ENCODE results near the gene DDX50. TPM values are rescaled to one million over a fixed set of nuclear protein-coding genes. Genes with fewer than 3 reads are reported as not detected.
A peak's percentile ranks its signal among the peaks of the same experiment; 100 is the strongest.
"Not testable (repeated sequence)": the region's sequence is repeated elsewhere in the genome, so short reads cannot be mapped to it uniquely, and the experiment has no call there.

DDX50 gene
- total RNA-seq, 1 donor from 2014 or later: 54.4 TPM

- no peak for DNase-seq
These were observed 23.5 kb downstream of the DDX50 start for GRCh38 chr10:68924593-68924992.

DNA sequence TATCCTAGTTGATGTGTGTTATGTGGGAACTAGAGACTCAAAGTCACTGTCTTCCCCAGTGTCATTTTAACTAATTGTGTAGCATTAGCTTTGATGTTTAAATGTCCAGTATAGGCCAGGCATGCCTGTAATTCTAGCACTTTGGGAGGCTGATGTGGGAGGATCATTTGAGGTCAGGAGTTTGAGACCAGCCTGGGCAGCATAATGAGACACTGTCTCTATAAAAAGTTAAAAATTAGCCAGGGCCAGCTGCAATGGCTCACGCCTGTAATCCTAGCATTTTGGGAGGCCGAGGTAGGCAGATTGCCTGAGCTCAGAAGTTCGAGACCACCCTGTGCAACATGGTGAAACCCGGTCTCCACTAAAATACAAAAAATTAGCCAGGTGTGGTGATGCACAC is 24.4 kb downstream of the DDX50 start:
- no peak for DNase-seq

DNA sequence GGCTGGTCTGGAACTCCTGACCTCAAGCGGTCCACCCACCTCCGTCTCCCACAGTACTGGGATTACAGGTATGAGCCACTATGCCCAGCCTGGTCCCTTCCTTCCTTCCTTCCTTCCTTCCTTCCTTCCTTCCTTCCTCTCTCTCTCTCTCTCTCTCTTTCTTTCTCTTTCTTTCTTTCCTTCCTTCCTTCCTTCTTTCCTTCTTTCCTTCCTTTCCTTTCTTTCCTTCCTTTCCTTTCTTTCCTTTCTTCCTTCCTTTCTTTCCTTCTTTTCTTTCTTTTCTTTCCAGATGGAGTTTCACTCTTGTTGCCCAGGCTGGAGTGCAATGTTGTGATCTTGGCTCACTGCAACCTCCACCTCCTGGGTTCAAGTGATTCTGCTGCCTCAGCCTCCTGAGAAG is 28.0 kb downstream of the DDX50 start:
- DNase-seq: not testable (repeated sequence)

DNA sequence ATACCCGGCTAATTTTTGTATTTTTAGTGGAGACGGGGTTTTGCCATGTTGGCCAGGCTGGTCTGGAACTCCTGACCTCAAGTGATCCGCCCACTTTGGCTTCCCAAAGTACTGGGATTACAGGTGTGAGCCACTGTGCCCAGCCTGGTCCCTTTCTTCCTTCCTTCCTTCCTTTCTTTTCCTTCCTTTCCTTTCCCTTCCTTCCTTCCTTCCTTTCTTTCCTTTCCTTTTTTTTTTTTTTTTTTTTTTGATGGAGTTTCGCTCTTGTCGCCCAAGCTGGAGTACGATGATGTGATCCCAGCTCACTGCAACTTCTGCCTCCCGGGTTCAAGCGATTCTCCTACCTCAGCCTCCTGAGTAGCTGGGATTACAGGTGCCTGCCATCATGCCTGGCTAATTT is 28.8 kb downstream of the DDX50 start:
- not testable (repeated sequence) for DNase-seq

- not testable (repeated sequence) for DNase-seq
These were observed 31.7 kb downstream of the DDX50 start for GRCh38 chr10:68932860-68933259.

GRCh38 chr10:68934994-68935393 is 33.9 kb downstream of the DDX50 start:
- DNase-seq: no peak

GRCh38 chr10:68938117-68938516 is 37.0 kb downstream of the DDX50 start:
- DNase-seq: no peak

- no peak for DNase-seq
These were observed 37.8 kb downstream of the DDX50 start for GRCh38 chr10:68938884-68939283.

DNA sequence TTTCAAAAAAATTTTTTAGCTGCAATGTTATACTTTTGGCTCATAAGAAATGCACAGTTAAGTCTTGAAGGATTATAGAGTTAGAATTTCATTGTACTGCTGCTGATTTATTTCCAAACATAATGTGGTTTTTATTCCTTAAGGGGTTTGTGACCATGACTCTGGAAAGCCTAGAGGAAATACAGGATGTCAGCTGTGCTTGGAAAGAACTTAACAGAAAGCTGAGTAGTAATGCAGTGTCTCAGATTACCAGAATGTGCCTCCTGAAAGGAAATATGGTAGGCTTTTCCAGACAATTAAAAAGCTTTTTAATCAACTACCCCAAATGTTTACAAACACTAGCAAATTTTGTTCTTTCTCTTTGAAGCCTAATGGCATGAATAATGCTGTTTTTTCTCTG is 39.8 kb downstream of the DDX50 start:
- not testable (repeated sequence) for DNase-seq

- DNase-seq: no peak
These were observed 49.5 kb downstream of the DDX50 start for GRCh38 chr10:68950598-68950997.

DNA sequence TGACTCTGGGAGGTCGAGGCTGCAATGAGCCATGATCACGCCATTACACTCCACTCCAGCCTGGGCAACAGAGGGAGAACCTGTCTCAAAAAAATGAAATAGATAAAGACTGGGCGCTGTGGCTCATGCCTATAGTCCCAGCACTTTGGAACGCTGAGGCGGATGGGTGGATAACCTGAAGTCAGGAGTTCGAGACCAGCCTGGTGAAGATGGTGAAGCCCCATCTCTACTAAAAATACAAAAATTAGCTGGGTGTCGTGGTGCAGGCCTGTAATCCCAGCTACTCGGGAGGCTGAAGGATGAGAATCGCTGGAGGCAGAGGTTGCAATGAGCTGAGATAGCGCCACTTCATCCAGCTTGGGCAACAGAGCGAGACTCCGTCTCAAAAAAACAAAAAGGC is 53.8 kb downstream of the DDX50 start:
- DNase-seq: no peak

DNA sequence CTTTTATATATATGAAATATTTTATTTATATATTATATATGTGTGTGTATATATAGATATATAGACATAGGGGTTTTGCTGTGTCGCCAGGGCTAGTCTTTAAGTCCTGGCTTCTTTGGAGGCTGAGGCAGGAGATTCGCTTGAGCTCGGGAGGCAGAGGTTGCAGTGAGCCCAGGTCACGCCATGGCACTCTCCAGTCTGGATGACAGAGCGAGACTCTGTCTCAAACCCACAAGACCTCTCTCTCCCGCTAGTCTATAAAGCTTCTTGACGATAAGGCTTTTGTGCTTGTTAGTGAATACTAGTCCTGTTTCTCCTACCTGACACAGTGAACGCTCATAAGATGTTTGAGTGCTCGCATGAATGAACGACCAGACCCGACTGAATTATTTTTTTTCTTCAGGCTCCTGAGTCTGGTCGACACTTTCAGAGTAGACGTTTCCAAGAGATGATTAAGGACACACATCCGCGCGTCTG is 54.3 kb downstream of the DDX50 start:
- no peak for DNase-seq

DNA sequence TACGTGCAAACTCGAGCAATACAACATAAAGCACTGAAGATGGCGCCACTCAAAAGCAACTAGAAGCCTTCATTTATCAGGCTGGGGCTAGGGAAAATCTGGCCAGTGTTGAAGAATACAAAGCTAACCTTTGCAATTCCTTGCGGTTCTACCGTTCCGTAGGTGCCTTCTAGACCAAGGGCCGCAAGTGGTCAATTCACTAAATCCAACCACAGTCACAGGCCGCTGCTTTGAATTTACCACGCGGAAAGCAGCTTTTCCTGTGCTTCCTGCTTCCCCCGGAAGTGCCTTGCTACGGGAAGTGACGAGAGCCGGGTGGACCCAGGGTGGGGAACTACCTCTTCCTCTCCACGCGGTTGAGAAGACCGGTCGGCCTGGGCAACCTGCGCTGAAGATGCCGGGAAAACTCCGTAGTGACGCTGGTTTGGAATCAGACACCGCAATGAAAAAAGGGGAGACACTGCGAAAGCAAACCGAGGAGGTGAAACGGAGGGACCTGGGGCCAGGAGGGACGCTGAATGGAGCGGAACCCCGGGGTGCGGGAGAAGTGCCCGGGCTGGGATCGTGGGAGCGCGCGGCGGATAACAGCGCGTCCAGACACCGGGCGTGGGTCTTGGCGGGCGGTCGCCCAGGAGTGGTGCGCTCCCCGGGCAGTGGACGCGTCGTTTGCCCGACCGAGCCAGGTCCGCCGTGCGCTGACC is 54.9 kb downstream of the DDX50 start, which contains the start of gene DDX21:
Gene DDX21, plus strand, starts transcription at position 339 of the 701 bp plus-strand sequence. Its CDS starts 56 bp downstream, at position 395.
- peak; percentile 91 for DNase-seq

- DNase-seq: no peak
These were observed 56.1 kb downstream of the DDX50 start for GRCh38 chr10:68957284-68957615.

DNA sequence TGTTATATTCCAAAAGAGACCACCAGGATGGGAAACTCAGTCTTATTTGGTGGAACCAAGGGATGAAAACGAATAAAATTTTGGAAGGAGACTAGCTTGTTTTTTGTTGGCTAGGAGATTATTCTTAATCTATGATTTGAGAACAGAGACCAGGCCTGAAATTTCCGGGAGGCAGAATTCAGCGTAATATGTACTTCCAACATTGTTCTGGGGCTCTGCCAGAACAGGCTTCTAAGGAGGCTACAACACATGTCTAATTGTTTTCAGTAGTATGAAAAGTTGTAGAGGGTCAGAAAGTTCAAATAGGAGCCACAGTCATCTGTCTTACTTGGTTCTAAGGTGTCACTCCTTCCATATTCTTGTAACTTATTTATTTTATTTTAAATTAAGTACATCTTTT is 56.5 kb downstream of the DDX50 start:
- no peak for DNase-seq

DNA sequence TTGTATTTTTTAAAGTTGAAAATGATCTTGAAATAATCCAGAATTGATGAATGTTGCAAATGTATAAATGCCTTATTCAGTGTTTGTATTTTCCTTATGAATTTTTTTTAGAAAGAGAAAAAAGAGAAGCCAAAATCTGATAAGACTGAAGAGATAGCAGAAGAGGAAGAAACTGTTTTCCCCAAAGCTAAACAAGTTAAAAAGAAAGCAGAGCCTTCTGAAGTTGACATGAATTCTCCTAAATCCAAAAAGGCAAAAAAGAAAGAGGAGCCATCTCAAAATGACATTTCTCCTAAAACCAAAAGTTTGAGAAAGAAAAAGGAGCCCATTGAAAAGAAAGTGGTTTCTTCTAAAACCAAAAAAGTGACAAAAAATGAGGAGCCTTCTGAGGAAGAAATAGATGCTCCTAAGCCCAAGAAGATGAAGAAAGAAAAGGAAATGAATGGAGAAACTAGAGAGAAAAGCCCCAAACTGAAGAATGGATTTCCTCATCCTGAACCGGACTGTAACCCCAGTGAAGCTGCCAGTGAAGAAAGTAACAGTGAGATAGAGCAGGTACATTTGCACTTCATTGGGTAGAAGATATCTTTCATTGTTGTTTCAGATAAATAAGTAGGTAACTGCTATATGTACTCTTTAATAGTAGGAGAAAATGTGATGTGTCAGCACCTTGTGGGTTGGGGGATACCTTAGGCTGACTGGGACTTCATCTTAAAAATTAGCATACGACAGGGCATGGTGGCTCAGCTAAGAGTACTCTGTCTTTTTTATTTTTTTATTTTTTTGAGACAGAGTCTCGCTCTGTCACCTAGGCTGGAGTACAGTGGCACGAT is 58.8 kb downstream of the DDX50 start:
- no peak for DNase-seq

GRCh38 chr10:68963151-68963550 is 62.0 kb downstream of the DDX50 start:
- DNase-seq: no peak

GRCh38 chr10:68973975-68974374 is 72.9 kb downstream of the DDX50 start:
- no peak for DNase-seq

DNA sequence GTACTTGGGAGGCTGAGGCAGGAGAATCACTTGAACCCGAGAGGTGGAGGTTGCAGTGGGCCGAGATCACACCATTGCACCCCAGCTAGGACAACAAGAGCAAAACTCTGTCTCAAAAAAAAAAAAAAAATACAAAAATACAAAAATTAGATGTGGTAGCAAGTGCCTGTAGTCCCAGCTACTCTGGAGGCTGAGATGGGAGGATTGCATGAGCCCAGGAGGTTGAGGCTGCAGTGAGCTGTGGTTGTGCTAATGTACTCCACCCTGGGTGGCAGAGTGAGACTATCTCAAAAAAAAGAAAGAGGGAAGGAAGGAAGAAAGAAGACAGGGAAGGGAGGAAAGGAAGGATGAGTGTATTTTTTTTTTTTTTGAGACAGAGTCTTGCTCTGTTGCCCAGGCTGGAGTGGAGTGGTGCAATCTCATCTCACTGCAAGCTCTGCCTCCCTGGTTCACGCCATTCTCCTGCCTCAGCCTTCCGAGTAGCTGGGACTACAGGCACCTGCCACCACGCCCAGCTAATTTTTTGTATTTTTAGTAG is 74.9 kb downstream of the DDX50 start:
- not testable (repeated sequence) for DNase-seq

- DNase-seq: not testable (repeated sequence)
These were observed 78.6 kb downstream of the DDX50 start for GRCh38 chr10:68979738-68980137.

- DNase-seq: no peak
These were observed 80.0 kb downstream of the DDX50 start for GRCh38 chr10:68981074-68981473.

DNA sequence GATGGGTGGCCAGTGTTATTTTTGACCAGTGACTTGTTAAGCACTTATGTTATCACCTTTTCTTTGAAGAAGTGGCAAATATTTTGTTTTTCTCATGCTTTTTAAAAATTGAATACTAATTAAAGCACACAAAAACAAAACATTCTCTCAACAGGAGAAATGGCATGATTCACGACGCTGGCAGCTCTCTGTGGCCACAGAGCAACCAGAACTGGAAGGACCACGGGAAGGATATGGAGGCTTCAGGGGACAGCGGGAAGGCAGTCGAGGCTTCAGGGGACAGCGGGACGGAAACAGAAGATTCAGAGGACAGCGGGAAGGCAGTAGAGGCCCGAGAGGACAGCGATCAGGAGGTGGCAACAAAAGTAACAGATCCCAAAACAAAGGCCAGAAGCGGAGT is 81.3 kb downstream of the DDX50 start:
- no peak for DNase-seq

- no peak for DNase-seq
These were observed 86.5 kb downstream of the DDX50 start for GRCh38 chr10:68987611-68988010.

All from occipital lobe (tissue), 2 donors.